Activated B cell treated with CpG ODN at 0.5 μM for 24 hours (primary cell): ENCODE data around the gene ARFIP1. TPM values are rescaled to one million over a fixed set of nuclear protein-coding genes. Genes with fewer than 3 reads are reported as not detected.
A peak's percentile ranks its signal among the peaks of the same experiment; 100 is the strongest.

Experiments used
- ATAC-seq: fragments of 200-7000 bp; cut with Tn5 transposase; one replicate; pipeline ENCODE4 v1.10.0; 2021; ENCODE audit warnings: low read depth, mild to moderate bottlenecking, moderate library complexity
- CTCF ChIA-PET: fragments of 350-600 bp; sonication (Branson Sonifier 250); formaldehyde crosslinking; loops from one replicate; lab custom pipeline; 2021; ENCODE audit warnings: antibody characterized with exemption; lab: Charles Lee
- POLR2A ChIA-PET: fragments of 350-600 bp; sonication (Branson Sonifier 250); formaldehyde crosslinking; loops from one replicate; lab custom pipeline; 2021; ENCODE audit warnings: antibody characterized with exemption; lab: Charles Lee
- DNase-seq: peaks from one replicate; pipeline ENCODE4 v3.0.0; 2022
- H3K27ac Mint-ChIP-seq: one replicate; pipeline ENCODE4 v1.8.0; 2020; ENCODE audit warnings: mixed read lengths
- H3K27me3 Mint-ChIP-seq: one replicate; pipeline ENCODE4 v1.8.0; 2021; ENCODE audit warnings: mixed read lengths
- H3K36me3 Mint-ChIP-seq: one replicate; pipeline ENCODE4 v1.8.0; 2021; ENCODE audit warnings: low read depth, mixed read lengths
- H3K4me1 Mint-ChIP-seq: one replicate; pipeline ENCODE4 v1.8.0; 2021; ENCODE audit warnings: mixed read lengths
- H3K4me3 Mint-ChIP-seq: one replicate; pipeline ENCODE4 v1.8.0; 2020; ENCODE audit warnings: mild to moderate bottlenecking, mixed read lengths
- H3K9me3 Mint-ChIP-seq: one replicate; pipeline ENCODE4 v1.8.0; 2020; ENCODE audit warnings: mixed read lengths
- intact Hi-C: fragments of 100-400 bp; cut with micrococcal nuclease; formaldehyde crosslinking; loops from one replicate; pipeline ENCODE4 v1.15.1; 2024
- total RNA-seq: library from RNA; stranded (reverse); gene quantifications from 2 replicates; pipeline ENCODE4 v1.2.3, GENCODE V29; 2022
- TF ChIP-seq, protein P1 (sequence below): fragments of 200-600 bp; IDR thresholded peaks from one replicate; pipeline ENCODE4 v1.8.0; 2022; ENCODE audit warnings: antibody characterized with exemption, mild to moderate bottlenecking

ARFIP1 gene
- total RNA-seq, 1 donor from 2014 or later = 19.5 TPM

DNA sequence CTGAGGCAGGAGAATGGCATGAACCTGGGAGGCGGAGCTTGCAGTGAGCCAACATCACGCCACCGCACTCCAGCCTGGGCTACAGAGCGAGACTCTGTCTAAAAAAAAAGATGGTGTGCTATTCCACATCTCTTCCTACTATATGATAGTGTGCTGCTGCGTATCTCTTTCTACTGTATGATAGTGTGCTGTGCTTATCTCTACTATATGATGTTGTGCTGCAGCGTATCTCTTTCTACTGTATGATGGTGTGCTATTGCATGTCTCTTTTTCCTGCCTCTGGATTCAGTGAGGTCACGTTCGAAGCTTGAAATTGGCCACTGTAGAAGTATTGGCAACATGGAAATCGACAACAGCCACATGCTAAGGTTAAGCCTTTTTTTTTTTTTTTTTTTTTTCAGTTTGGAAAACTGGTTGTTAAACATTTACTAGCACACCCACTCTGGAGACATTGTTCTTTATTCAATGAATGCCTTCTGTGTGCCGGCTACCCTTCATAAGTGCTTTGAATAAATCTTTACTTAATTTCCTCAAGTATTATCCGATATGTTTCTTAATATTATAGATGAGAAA is 31.0 kb downstream of the ARFIP1 start:
- Mint-ChIP-seq H3K36me3 (peaks cover 44% of the 10 kb centered on the region), H3K4me3 (no peak overlapping the region), H3K9me3 (peaks cover 28% of the 10 kb centered on the region), H3K27me3 (no peaks in the 10 kb centered on the region), H3K27ac (no peak overlapping the region), H3K4me1 (peaks cover 29% of the 10 kb centered on the region)
- ChIA-PET CTCF (no interaction called here), POLR2A (interaction anchor here (0.7 kb wide), 1 partner anchor 123 kb away, joined by 4 read pairs; no protein-coding TSS in a partner anchor)
- TF ChIP-seq, protein P1, sequence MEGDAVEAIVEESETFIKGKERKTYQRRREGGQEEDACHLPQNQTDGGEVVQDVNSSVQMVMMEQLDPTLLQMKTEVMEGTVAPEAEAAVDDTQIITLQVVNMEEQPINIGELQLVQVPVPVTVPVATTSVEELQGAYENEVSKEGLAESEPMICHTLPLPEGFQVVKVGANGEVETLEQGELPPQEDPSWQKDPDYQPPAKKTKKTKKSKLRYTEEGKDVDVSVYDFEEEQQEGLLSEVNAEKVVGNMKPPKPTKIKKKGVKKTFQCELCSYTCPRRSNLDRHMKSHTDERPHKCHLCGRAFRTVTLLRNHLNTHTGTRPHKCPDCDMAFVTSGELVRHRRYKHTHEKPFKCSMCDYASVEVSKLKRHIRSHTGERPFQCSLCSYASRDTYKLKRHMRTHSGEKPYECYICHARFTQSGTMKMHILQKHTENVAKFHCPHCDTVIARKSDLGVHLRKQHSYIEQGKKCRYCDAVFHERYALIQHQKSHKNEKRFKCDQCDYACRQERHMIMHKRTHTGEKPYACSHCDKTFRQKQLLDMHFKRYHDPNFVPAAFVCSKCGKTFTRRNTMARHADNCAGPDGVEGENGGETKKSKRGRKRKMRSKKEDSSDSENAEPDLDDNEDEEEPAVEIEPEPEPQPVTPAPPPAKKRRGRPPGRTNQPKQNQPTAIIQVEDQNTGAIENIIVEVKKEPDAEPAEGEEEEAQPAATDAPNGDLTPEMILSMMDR = no peak
- DNase-seq = no peak
- intact Hi-C loops = no loop called here
- ATAC-seq = no peak

- peaks cover 36% of the 10 kb centered on the region for H3K9me3 Mint-ChIP-seq
- TF ChIP-seq, protein P1 = no peak
- ATAC-seq = no peak
- H3K27ac Mint-ChIP-seq = no peak overlapping the region
- DNase-seq = no peak
- POLR2A ChIA-PET = no interaction called here
- H3K27me3 Mint-ChIP-seq = no peaks in the 10 kb centered on the region
- CTCF ChIA-PET = no interaction called here
- no peak overlapping the region for H3K4me3 Mint-ChIP-seq
- peaks cover 59% of the 10 kb centered on the region for H3K36me3 Mint-ChIP-seq
- intact Hi-C loops = no loop called here
- peaks cover 26% of the 10 kb centered on the region for H3K4me1 Mint-ChIP-seq
Observed at GRCh38 chr4:152815078-152815477, 35.3 kb downstream of the ARFIP1 start.

- no peak for ATAC-seq
- DNase-seq = no peak
- Mint-ChIP-seq H3K36me3 (peaks cover 46% of the 10 kb centered on the region), H3K27ac (no peak overlapping the region), H3K4me3 (peak overlapping the region; percentile 48), H3K9me3 (peaks cover 31% of the 10 kb centered on the region), H3K4me1 (peaks cover 26% of the 10 kb centered on the region), H3K27me3 (no peaks in the 10 kb centered on the region)
- TF ChIP-seq, protein P1 = no peak
- intact Hi-C loops = no loop called here
- POLR2A ChIA-PET = no interaction called here
- CTCF ChIA-PET = no interaction called here
Observed at GRCh38 chr4:152817331-152817730, 37.6 kb downstream of the ARFIP1 start.

- Mint-ChIP-seq H3K4me3 (no peak overlapping the region), H3K27ac (no peak overlapping the region), H3K36me3 (peaks cover 32% of the 10 kb centered on the region), H3K4me1 (peaks cover 22% of the 10 kb centered on the region), H3K27me3 (no peaks in the 10 kb centered on the region), H3K9me3 (peaks cover 18% of the 10 kb centered on the region)
- ChIA-PET POLR2A (no interaction called here), CTCF (no interaction called here)
- intact Hi-C loops = no loop called here
- ATAC-seq (no peak), DNase-seq (no peak)
- TF ChIP-seq, protein P1 = no peak
Observed at GRCh38 chr4:152819026-152819645, 39.4 kb downstream of the ARFIP1 start.

GRCh38 chr4:152820073-152820472 is 40.3 kb downstream of the ARFIP1 start:
- H3K36me3 Mint-ChIP-seq = peaks cover 24% of the 10 kb centered on the region
- CTCF ChIA-PET = no interaction called here
- no peak overlapping the region for H3K4me3 Mint-ChIP-seq
- DNase-seq (no peak), ATAC-seq (no peak)
- no peaks in the 10 kb centered on the region for H3K27me3 Mint-ChIP-seq
- peaks cover 17% of the 10 kb centered on the region for H3K9me3 Mint-ChIP-seq
- POLR2A ChIA-PET = no interaction called here
- TF ChIP-seq, protein P1 = no peak
- H3K4me1 Mint-ChIP-seq = peaks cover 22% of the 10 kb centered on the region
- intact Hi-C loops = no loop called here
- no peak overlapping the region for H3K27ac Mint-ChIP-seq
